ENCODE results near the gene IP6K2. TPM values are rescaled to one million over a fixed set of nuclear protein-coding genes. Genes with fewer than 3 reads are reported as not detected.

IP6K2 gene
- total RNA-seq, 1 experiment from 2014 or later = 102 TPM

DNA sequence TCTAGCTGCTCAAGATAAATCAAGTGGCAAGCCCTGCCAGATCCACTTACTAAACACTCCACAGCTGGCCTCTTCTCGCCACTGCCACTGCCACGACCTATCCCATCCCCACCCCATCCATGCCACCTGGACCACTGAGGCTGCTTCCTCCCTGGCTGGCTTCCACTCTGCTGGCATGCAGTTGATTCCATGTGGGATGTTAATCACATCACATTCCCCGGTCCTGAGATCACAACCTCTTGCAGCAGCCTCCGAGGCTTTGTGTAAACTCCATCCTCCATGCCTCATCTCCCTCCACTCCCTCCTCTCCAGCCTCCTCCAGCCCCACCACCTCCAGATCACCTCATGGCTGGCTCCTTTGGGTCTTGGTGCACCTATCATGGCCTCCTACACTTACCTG is 39.0 kb downstream of the IP6K2 start:
- BruUV-seq (replicated peaks) = no TSS peak

DNA sequence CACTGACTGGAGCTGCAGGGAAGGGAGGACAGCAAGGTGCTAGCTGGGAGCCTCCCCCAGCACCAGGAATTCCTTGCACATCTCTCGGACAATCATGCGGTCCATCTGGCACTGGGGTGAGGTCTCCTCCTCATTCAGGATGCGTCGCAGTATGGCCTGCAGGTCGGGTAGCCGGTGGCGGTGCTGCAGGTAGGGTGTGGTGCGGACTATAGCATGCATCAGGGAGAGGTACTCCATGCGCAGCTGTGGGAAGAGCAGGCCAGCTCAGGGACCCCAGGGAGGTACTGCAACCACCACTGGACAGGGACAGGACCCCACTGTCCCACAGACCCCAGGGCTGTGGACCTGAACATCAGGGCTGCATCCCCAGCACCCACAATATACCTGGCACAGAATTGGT is 42.5 kb downstream of the IP6K2 start:
- Histone ChIP-seq H3K4me2 (ENCODE audit: low read length) (no peak overlapping the region), H3K79me2 (ENCODE audit: low read length) (no peaks in the 10 kb centered on the region), H3K36me3 (ENCODE audit: low read depth, low read length) (peaks cover 45% of the 10 kb centered on the region), H3K4me3 (ENCODE audit: low read length) (no peak overlapping the region), H3K27ac (ENCODE audit: low read length) (no peak overlapping the region), H3K9me2 (replicated peaks; ENCODE audit: low read length) (no peaks in the 10 kb centered on the region), H3K4me1 (ENCODE audit: insufficient read depth, low read length) (no peaks in the 10 kb centered on the region), H3K27me3 (ENCODE audit: low read length) (no peaks in the 10 kb centered on the region), H4K20me1 (ENCODE audit: low read length) (no peaks in the 10 kb centered on the region), H2AFZ (ENCODE audit: low read length) (no peak overlapping the region), H3K9me3 (ENCODE audit: low read length) (no peaks in the 10 kb centered on the region), H3K9ac (ENCODE audit: low read length) (no peak overlapping the region), H3F3A (ENCODE audit: low read length, unreplicated experiment) (no peaks in the 10 kb centered on the region)
- TF ChIP-seq EZH2phosphoT487 (IDR thresholded peaks at IDR 0.05; ENCODE audit: borderline replicate concordance, low read length) (no peak), EZH2 (IDR thresholded peaks at IDR 0.05; ENCODE audit: low read length, unreplicated experiment) (no peak)
- TF ChIP-seq, protein P1, sequence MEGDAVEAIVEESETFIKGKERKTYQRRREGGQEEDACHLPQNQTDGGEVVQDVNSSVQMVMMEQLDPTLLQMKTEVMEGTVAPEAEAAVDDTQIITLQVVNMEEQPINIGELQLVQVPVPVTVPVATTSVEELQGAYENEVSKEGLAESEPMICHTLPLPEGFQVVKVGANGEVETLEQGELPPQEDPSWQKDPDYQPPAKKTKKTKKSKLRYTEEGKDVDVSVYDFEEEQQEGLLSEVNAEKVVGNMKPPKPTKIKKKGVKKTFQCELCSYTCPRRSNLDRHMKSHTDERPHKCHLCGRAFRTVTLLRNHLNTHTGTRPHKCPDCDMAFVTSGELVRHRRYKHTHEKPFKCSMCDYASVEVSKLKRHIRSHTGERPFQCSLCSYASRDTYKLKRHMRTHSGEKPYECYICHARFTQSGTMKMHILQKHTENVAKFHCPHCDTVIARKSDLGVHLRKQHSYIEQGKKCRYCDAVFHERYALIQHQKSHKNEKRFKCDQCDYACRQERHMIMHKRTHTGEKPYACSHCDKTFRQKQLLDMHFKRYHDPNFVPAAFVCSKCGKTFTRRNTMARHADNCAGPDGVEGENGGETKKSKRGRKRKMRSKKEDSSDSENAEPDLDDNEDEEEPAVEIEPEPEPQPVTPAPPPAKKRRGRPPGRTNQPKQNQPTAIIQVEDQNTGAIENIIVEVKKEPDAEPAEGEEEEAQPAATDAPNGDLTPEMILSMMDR (conservative IDR thresholded peaks at IDR 0.05; ENCODE audit: low read depth, low read length) = no peak
- intact Hi-C loops (cut with micrococcal nuclease) = no loop called here
- no TSS peak for BruUV-seq (replicated peaks)
- ATAC-seq = no peak
- CTCF ChIA-PET = interaction anchor here (0.5 kb wide), 1 partner anchor 34 kb away, joined by 12 read pairs; no protein-coding TSS in a partner anchor
- POLR2A ChIA-PET (ENCODE audit: unreplicated experiment) = no interaction called here
- DNase-seq = no peak

More for the DNA sequence above, 39.0 kb downstream of the IP6K2 start:
- Histone ChIP-seq H3K9me3 (ENCODE audit: low read length) (no peaks in the 10 kb centered on the region), H3K27ac (ENCODE audit: low read length) (no peak overlapping the region), H3K4me2 (ENCODE audit: low read length) (no peak overlapping the region), H3F3A (ENCODE audit: low read length, unreplicated experiment) (no peaks in the 10 kb centered on the region), H4K20me1 (ENCODE audit: low read length) (no peaks in the 10 kb centered on the region), H3K27me3 (ENCODE audit: low read length) (no peaks in the 10 kb centered on the region), H3K4me3 (ENCODE audit: low read length) (no peak overlapping the region), H3K9ac (ENCODE audit: low read length) (no peak overlapping the region), H3K79me2 (ENCODE audit: low read length) (peaks cover 5% of the 10 kb centered on the region), H3K36me3 (ENCODE audit: low read depth, low read length) (peaks cover 58% of the 10 kb centered on the region), H2AFZ (ENCODE audit: low read length) (no peak overlapping the region), H3K4me1 (ENCODE audit: insufficient read depth, low read length) (peaks cover 1% of the 10 kb centered on the region; the same call in 1 of the 2 replicates), H3K9me2 (replicated peaks; ENCODE audit: low read length) (no peaks in the 10 kb centered on the region)
- POLR2A ChIA-PET (ENCODE audit: unreplicated experiment) = interaction anchor here (0.6 kb wide), 1 partner anchor 42 kb away, joined by 5 read pairs; no protein-coding TSS in a partner anchor
- CTCF ChIA-PET = no interaction called here
- DNase-seq = no peak
- intact Hi-C loops (cut with micrococcal nuclease) = no loop called here
- TF ChIP-seq EZH2phosphoT487 (IDR thresholded peaks at IDR 0.05; ENCODE audit: borderline replicate concordance, low read length) (no peak), EZH2 (IDR thresholded peaks at IDR 0.05; ENCODE audit: low read length, unreplicated experiment) (no peak)
- no peak for ATAC-seq

DNA sequence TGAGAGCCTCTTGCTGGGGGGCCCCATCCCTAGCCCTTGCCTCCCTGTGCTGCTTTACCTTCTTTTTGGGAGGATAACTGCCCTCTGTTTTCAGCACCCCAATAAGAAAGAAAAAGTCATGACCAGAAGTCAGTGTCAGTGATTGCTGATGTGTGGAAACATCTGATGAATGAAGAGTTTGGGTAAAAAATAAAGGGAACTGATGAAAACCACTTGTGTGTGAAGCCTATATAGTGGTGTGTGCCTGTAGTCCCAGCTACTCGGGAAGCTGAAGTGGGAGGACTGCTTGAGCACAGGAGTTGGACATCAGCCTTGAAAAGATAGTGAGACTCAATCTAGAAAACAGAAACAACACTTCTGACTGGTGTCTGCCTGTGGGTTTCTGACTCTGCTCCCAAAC is 44.5 kb downstream of the IP6K2 start:
- ChIA-PET POLR2A (ENCODE audit: unreplicated experiment) (no interaction called here), CTCF (no interaction called here)
- Histone ChIP-seq H2AFZ (ENCODE audit: low read length) (no peak overlapping the region), H3K4me1 (ENCODE audit: insufficient read depth, low read length) (no peaks in the 10 kb centered on the region), H3K4me2 (ENCODE audit: low read length) (no peak overlapping the region), H3K36me3 (ENCODE audit: low read depth, low read length) (peaks cover 25% of the 10 kb centered on the region), H3K27me3 (ENCODE audit: low read length) (no peaks in the 10 kb centered on the region), H3K9me3 (ENCODE audit: low read length) (no peaks in the 10 kb centered on the region), H4K20me1 (ENCODE audit: low read length) (no peaks in the 10 kb centered on the region), H3K4me3 (ENCODE audit: low read length) (no peak overlapping the region), H3K9ac (ENCODE audit: low read length) (no peak overlapping the region), H3K27ac (ENCODE audit: low read length) (no peak overlapping the region), H3F3A (ENCODE audit: low read length, unreplicated experiment) (no peaks in the 10 kb centered on the region), H3K79me2 (ENCODE audit: low read length) (no peaks in the 10 kb centered on the region), H3K9me2 (replicated peaks; ENCODE audit: low read length) (no peaks in the 10 kb centered on the region)
- no TSS peak for BruUV-seq (replicated peaks)
- intact Hi-C loops (cut with micrococcal nuclease) = no loop called here
- DNase-seq (no peak), ATAC-seq (no peak)
- no peak for TF ChIP-seq EZH2 (IDR thresholded peaks at IDR 0.05; ENCODE audit: low read length, unreplicated experiment)
- TF ChIP-seq, protein P1 (conservative IDR thresholded peaks at IDR 0.05; ENCODE audit: low read depth, low read length) = no peak
- TF ChIP-seq EZH2phosphoT487 (IDR thresholded peaks at IDR 0.05; ENCODE audit: borderline replicate concordance, low read length) = no peak
